Motor neuron (in vitro differentiated cells): ENCODE results near the gene ZNF516. TPM values are rescaled to one million over a fixed set of nuclear protein-coding genes. Genes with fewer than 3 reads are reported as not detected.
A peak's percentile ranks its signal among the peaks of the same experiment; 100 is the strongest.

Experiments
- ATAC-seq, 8 experiments: fragments of 200-7000 bp; cut with Tn5 transposase; replicated peaks in 6 of 8; 2 replicates each; pipeline ENCODE4 v1.8.0; 2021; ENCODE audit warnings: mild to moderate bottlenecking in 8 of 8, moderate library complexity in 8 of 8
- H3K27ac ChIP-seq, 2 donors: fragments of 250-450 bp; sonication (Bioruptor Pico); 2 replicates each; pipeline ENCODE4 v1.9.0; 2021; ENCODE audit warnings: antibody characterized with exemption in 2 of 2, mild to moderate bottlenecking in 2 of 2, moderate library complexity in 1 of 2
- H3K4me1 ChIP-seq, 2 donors: fragments of 250-450 bp; sonication (Bioruptor Pico); replicated peaks in 1 of 2; 2 replicates each; pipeline ENCODE4 v1.6.1; 2021; ENCODE audit warnings: antibody characterized with exemption in 2 of 2, mild to moderate bottlenecking in 2 of 2, moderate library complexity in 1 of 2
- H3K4me3 ChIP-seq, 5 donors: fragments of 250-450 bp; sonication (Bioruptor Pico); 2 replicates each; pipeline ENCODE4 v1.9.0; 2021; ENCODE audit warnings: antibody characterized with exemption in 5 of 5, mild to moderate bottlenecking in 5 of 5, moderate library complexity in 4 of 5
- WGBS, 10 experiments: fragments of 450-650 bp; shearing (Covaris generic); methylation state at CpG; one replicate each; pipeline ENCODE4 v1.0.0; 2022; 5-methylcytosine and 5-hydroxymethylcytosine counted together
- in situ Hi-C, 9 experiments: fragments of 400-800 bp; cut with MboI; loops; one replicate each; pipeline ENCODE4 v1.15.0; 2021; ENCODE audit warnings: low sequenced_read_pairs in 9 of 9, low pct_unique_long_range_greater_than_20kb in 2 of 9; ENCODE audit not compliant: unreplicated experiment in 9 of 9
- total RNA-seq, 8 experiments: library from RNA; unstranded; fragments of 300-600 nt; gene quantifications; 2 replicates each; pipeline versions ENCODE4 v1.2.3 to v1.2.4, GENCODE V29; 2022

The ZNF516 gene
- total RNA-seq, 8 experiments from 2014 or later: 13.0 to 64.2 (median 33.1) TPM

- in situ Hi-C loops: loop anchor here in 2 of 9 experiments (25.0 kb wide), 1 partner anchor 1682 kb away; no protein-coding TSS in a partner anchor
- H3K4me3 ChIP-seq: no peak overlapping the region
- H3K27ac ChIP-seq: no peak overlapping the region
- peaks cover 9 to 10% of the 10 kb centered on the region in 2 donors for H3K4me1 ChIP-seq
- 76 to 100% (median 97%) methylated on average over 1 to 3 of the region's 3 CpGs for WGBS, 10 experiments
- ATAC-seq: no peak
Measured at GRCh38 chr18:76343938-76344569, 151.0 kb downstream of the ZNF516 start.

DNA sequence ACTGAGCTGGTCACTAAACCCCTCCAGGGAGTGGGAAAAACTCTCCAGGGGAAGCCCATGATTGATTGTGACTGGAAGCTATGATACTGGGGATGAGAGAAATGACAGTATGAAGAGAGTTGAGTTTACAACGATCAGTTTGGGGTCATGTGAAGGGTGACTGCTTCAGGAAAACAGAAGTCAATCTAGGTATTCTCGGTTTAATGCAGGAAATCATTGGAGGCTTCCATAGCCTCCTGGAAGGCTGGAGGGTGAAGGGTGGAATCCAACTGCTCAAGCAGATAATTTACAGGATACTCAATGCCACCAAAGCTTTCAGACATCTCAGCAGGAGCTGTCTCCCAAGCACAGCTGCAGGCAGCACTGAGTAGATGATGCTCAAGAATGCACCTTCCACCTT is 154.6 kb downstream of the ZNF516 start:
- WGBS, 10 experiments: 0 to 100% (median 68%) methylated on average over 1 to 2 of the region's 2 CpGs; no CpG with 5 or more reads in 2 of the 10 experiments
- Histone ChIP-seq H3K27ac (no peak overlapping the region), H3K4me3 (no peak overlapping the region), H3K4me1 (peaks cover 2 to 11% of the 10 kb centered on the region in 2 donors)
- no peak for ATAC-seq
- in situ Hi-C loops: loop anchor here in 2 of 9 experiments (25.0 kb wide), 1 partner anchor 1678 kb away; no protein-coding TSS in a partner anchor

GRCh38 chr18:76339246-76339620 is 155.8 kb downstream of the ZNF516 start:
- ATAC-seq: no peak
- Histone ChIP-seq H3K4me3 (no peak overlapping the region), H3K4me1 (peaks cover 2 to 14% of the 10 kb centered on the region in 2 donors), H3K27ac (no peak overlapping the region)
- in situ Hi-C loops: loop anchor here in 2 of 9 experiments (25.0 kb wide), 1 partner anchor 1677 kb away; no protein-coding TSS in a partner anchor
- WGBS, 10 experiments: 63 to 100% (median 76%) methylated on average over 1 to 2 of the region's 2 CpGs; no CpG with 5 or more reads in 2 of the 10 experiments

DNA sequence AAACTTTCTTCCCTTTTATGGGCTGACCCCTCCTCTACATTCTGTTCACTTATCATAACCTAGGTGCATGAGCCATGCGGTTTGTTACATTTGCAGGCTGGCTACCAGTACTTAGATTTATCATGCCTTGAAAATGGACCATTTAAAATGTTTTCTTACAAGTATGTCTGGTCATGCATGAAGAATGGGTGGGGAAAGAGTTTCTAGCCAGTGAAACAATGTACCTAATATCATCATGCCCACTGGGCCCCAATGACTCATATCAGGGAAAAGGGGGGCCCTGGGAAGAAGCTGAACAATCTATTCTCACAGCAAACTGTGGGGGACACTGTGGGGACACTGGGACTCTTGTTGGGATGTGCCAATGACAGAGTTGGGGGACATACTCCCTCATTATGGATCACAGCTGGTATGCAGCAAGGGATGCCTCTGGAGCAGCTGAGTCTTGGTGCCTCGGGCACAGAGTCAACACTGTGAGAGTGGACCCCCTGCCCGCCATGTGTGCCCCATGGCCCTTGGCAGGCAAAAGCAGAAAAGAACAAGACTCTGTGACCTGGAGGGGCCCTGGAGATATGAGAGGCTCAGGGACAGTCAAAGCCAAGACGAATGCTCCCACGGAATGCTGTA is 156.3 kb downstream of the ZNF516 start:
- WGBS, 10 experiments: 78 to 100% (median 100%) methylated on average over 1 to 3 of the region's 5 CpGs; no CpG with 5 or more reads in 5 of the 10 experiments
- no peak overlapping the region for H3K27ac ChIP-seq
- peaks cover 2 to 14% of the 10 kb centered on the region in 2 donors for H3K4me1 ChIP-seq
- in situ Hi-C loops: loop anchor here in 2 of 9 experiments (25.0 kb wide), 1 partner anchor 1676 kb away; no protein-coding TSS in a partner anchor
- no peak overlapping the region for H3K4me3 ChIP-seq
- no peak for ATAC-seq

- no peak for ATAC-seq
- 52 to 95% (median 80%) methylated on average over 1 to 9 of the region's 9 CpGs; no CpG with 5 or more reads in 2 of the 10 experiments for WGBS, 10 experiments
- peaks cover 2 to 14% of the 10 kb centered on the region in 2 donors for H3K4me1 ChIP-seq
- in situ Hi-C loops: loop anchor here in 2 of 9 experiments (25.0 kb wide), 1 partner anchor 1676 kb away; no protein-coding TSS in a partner anchor
- no peak overlapping the region for H3K4me3 ChIP-seq
- no peak overlapping the region for H3K27ac ChIP-seq
Measured at GRCh38 chr18:76338088-76338487, 157.0 kb downstream of the ZNF516 start.

DNA sequence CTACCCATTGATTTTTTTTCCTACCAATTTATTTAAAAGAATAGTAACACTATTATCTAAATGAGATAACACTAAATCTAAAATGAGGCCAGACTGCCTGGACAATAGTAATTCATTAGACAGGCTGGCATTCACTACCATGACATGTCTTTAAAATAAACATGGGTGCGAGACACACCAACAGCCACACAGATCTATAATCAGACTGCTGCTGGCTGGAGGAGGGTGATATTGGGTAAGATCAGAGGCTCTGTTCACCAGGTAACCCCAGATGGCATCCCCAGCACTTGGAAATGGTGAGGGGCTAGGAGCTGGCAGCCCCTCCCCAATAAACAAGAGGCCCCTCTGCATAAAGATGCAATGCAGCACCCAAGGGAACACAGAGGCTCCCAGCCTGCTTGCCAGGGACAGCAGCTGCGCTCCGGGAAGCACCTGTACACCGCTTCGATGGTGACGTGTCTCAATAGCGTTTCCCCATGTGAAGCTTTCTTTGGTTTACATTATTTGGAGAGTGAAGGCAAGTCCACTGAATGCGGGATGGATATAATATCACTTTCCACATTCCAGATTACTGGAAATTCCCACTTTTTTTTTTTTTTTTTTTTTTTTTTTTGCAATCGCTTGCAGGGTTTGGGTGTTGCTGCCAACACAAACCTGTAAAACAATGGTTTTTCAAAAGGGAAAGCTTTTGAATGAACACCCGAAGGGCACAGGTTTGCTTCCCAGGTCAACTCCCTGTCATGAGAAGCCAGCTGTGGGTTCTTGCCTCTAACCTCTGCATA is 159.0 kb downstream of the ZNF516 start:
- no peak overlapping the region for H3K4me3 ChIP-seq
- H3K4me1 ChIP-seq: peaks cover 2 to 14% of the 10 kb centered on the region in 2 donors
- peak in 3 of 8 experiments; percentile 13 to 59 (median 47) for ATAC-seq
- in situ Hi-C loops: loop anchor here in 2 of 9 experiments (25.0 kb wide), 1 partner anchor 1674 kb away; no protein-coding TSS in a partner anchor
- no peak overlapping the region for H3K27ac ChIP-seq
- 28 to 100% (median 89%) methylated on average over 1 to 9 of the region's 10 CpGs for WGBS, 10 experiments

DNA sequence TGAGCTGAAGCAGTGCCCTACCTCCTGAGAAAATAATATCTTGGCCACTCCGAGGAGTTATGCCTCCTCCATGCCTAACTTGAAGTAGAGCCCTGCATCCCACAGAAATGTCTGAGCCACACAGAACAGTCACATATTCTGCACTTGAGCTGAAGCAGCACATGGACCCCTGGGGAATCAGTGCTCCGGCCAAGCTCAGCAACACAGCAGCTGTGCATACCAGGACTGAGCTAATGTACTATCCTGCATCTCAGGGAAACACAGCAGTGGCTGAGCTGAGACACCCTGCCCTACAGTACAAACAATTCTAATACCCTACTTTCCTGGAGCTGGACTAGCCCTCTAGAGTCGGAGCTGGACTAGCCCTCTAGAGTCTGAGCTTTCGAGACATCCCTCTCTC is 166.9 kb downstream of the ZNF516 start:
- Histone ChIP-seq H3K27ac (no peak overlapping the region), H3K4me1 (peaks cover 0 to 6% of the 10 kb centered on the region in 2 donors), H3K4me3 (no peak overlapping the region)
- 0 to 74% (median 19%) methylated on average over 1 to 4 of the region's 4 CpGs; no CpG with 5 or more reads in 5 of the 10 experiments for WGBS, 10 experiments
- in situ Hi-C loops: loop anchor here in 2 of 9 experiments (25.0 kb wide), 1 partner anchor 1666 kb away; no protein-coding TSS in a partner anchor
- peak in 3 of 8 experiments; percentile 56 to 75 (median 70) for ATAC-seq

GRCh38 chr18:76323891-76324290 is 171.2 kb downstream of the ZNF516 start:
- in situ Hi-C loops: no loop called here
- Histone ChIP-seq H3K4me3 (no peak overlapping the region), H3K4me1 (peaks cover 0 to 6% of the 10 kb centered on the region in 2 donors), H3K27ac (no peak overlapping the region)
- WGBS, 10 experiments: 48 to 97% (median 89%) methylated on average over 2 to 7 of the region's 7 CpGs
- no peak for ATAC-seq

GRCh38 chr18:76322686-76323085 is 172.4 kb downstream of the ZNF516 start:
- Histone ChIP-seq H3K4me1 (peaks cover 0 to 4% of the 10 kb centered on the region in 2 donors), H3K27ac (no peak overlapping the region), H3K4me3 (no peak overlapping the region)
- 27 to 100% (median 81%) methylated on average over 2 to 6 of the region's 7 CpGs; no CpG with 5 or more reads in 1 of the 10 experiments for WGBS, 10 experiments
- in situ Hi-C loops: no loop called here
- ATAC-seq: no peak

GRCh38 chr18:76319366-76319765 is 175.7 kb downstream of the ZNF516 start:
- H3K4me3 ChIP-seq: no peak overlapping the region

DNA sequence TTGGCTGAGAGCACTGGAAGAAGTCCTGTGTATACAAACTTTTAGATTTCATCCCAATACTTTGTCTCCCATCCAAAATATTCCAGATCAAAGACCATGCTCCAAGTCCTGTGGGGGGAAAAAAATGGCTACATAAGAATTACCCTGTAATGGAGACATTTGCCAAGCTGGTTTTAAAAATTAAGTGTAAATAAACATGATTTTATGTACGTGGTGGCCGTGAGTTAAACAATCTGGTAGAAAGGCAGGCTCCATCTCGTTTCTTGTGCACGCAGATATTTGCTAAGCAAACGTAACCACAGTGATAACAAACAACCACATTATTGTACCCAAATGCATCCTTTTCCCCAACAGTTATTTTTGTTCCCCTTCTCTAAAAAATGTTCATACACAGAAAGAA is 176.4 kb downstream of the ZNF516 start:
- H3K27ac ChIP-seq: no peak overlapping the region
- H3K4me3 ChIP-seq: no peak overlapping the region
- H3K4me1 ChIP-seq: peaks cover 10 to 19% of the 10 kb centered on the region in 2 donors
- 32 to 100% (median 90%) methylated on average over 2 to 5 of the region's 5 CpGs; no CpG with 5 or more reads in 1 of the 10 experiments for WGBS, 10 experiments
- in situ Hi-C loops: no loop called here
- ATAC-seq: no peak

More at GRCh38 chr18:76319366-76319765, 175.7 kb downstream of the ZNF516 start:
- WGBS, 10 experiments: 55 to 100% (median 92%) methylated on average over 1 to 5 of the region's 5 CpGs
- H3K4me1 ChIP-seq: peaks cover 6 to 17% of the 10 kb centered on the region in 2 donors
- in situ Hi-C loops: no loop called here
- no peak for ATAC-seq
- H3K27ac ChIP-seq: no peak overlapping the region

GRCh38 chr18:76317136-76317535 is 177.9 kb downstream of the ZNF516 start:
- WGBS, 10 experiments: 50 to 71% methylated on average over 1 of the region's 1 CpG; no CpG with 5 or more reads in 8 of the 10 experiments
- Histone ChIP-seq H3K4me1 (peaks cover 10 to 19% of the 10 kb centered on the region in 2 donors), H3K4me3 (no peak overlapping the region), H3K27ac (no peak overlapping the region)
- no peak for ATAC-seq
- in situ Hi-C loops: no loop called here
